HG03354 (cell line): ENCODE data around the gene CEACAM18.
"Not testable (repeated sequence)": the region's sequence is repeated elsewhere in the genome, so short reads cannot be mapped to it uniquely, and the experiment has no call there.

Experiments used
- ATAC-seq: cut with Tn5 transposase; IDR thresholded peaks from one replicate; pipeline ENCODE4 v1.9.1; 2021; ENCODE audit warnings: mild to moderate bottlenecking; ENCODE audit not compliant: unreplicated experiment, poor library complexity, severe bottlenecking

The CEACAM18 gene

GRCh38 chr19:51488491-51488890 lies 10.2 kb downstream of the CEACAM18 start:
- no peak for ATAC-seq

- ATAC-seq = no peak
These were observed 10.8 kb downstream of the CEACAM18 start for GRCh38 chr19:51489113-51489512.

- ATAC-seq = no peak
These were observed 12.3 kb downstream of the CEACAM18 start for GRCh38 chr19:51490676-51491075.

GRCh38 chr19:51491586-51491985 lies 13.2 kb downstream of the CEACAM18 start:
- ATAC-seq = no peak

GRCh38 chr19:51493776-51494175 lies 15.4 kb downstream of the CEACAM18 start:
- ATAC-seq = no peak

- ATAC-seq = no peak
These were observed 19.3 kb downstream of the CEACAM18 start for GRCh38 chr19:51497666-51498065.

GRCh38 chr19:51500931-51501330 lies 22.6 kb downstream of the CEACAM18 start:
- ATAC-seq = not testable (repeated sequence)

GRCh38 chr19:51501594-51502263 lies 23.4 kb downstream of the CEACAM18 start, which contains the start of gene SIGLEC12:
TSS of gene SIGLEC12 (minus strand) at chr19:51501800. CDS start at chr19:51501733, 67 bp downstream.
- no peak for ATAC-seq

GRCh38 chr19:51503286-51503817 lies 25.0 kb downstream of the CEACAM18 start:
- ATAC-seq = no peak

- ATAC-seq = no peak
These were observed 25.6 kb downstream of the CEACAM18 start for GRCh38 chr19:51503896-51504295.

GRCh38 chr19:51505904-51506303 lies 27.6 kb downstream of the CEACAM18 start:
- ATAC-seq = no peak

GRCh38 chr19:51507192-51507591 lies 28.9 kb downstream of the CEACAM18 start:
- ATAC-seq = no peak

GRCh38 chr19:51507640-51508058 lies 29.3 kb downstream of the CEACAM18 start:
- no peak for ATAC-seq

GRCh38 chr19:51508059-51508733 lies 29.9 kb downstream of the CEACAM18 start:
- no peak for ATAC-seq

GRCh38 chr19:51509823-51510660 lies 31.7 kb downstream of the CEACAM18 start:
- ATAC-seq = no peak

GRCh38 chr19:51511353-51511752 lies 33.0 kb downstream of the CEACAM18 start:
- no peak for ATAC-seq

GRCh38 chr19:51513968-51514367 lies 35.6 kb downstream of the CEACAM18 start:
- no peak for ATAC-seq

- no peak for ATAC-seq
These were observed 36.6 kb downstream of the CEACAM18 start for GRCh38 chr19:51514866-51515481.

GRCh38 chr19:51520728-51521127 lies 42.4 kb downstream of the CEACAM18 start:
- no peak for ATAC-seq

GRCh38 chr19:51521357-51521756 lies 43.0 kb downstream of the CEACAM18 start:
- no peak for ATAC-seq
